HepG2 (cell line): ENCODE measurements around the gene SPATA33. TPM values are rescaled to one million over a fixed set of nuclear protein-coding genes. Genes with fewer than 3 reads are reported as not detected.

Experiments
- ASH2L ChIP-seq: fragments of 300-600, 200-600 bp; sonication (generic); IDR thresholded peaks from 2 replicates; pipeline ENCODE4 v1.7.0; 2017; ENCODE audit warnings: low read depth, mild to moderate bottlenecking, moderate library complexity, mixed read lengths, low read length; ENCODE audit not compliant: insufficient read length
- JARID2 ChIP-seq: sonication (generic); formaldehyde crosslinking; IDR thresholded peaks from 2 replicates; pipeline ENCODE4 v1.8.1; 2023; ENCODE audit warnings: missing genetic modification reagents, inconsistent platforms; ENCODE audit not compliant: insufficient replicate concordance
- JUND ChIP-seq: sonication (generic); formaldehyde crosslinking; IDR thresholded peaks from 2 replicates; pipeline ENCODE4 v1.8.0; 2022; ENCODE audit warnings: mild to moderate bottlenecking, missing genetic modification reagents
- KLF15 ChIP-seq: sonication (generic); formaldehyde crosslinking; IDR thresholded peaks from 2 replicates; pipeline ENCODE4 v1.8.1; 2023; ENCODE audit warnings: borderline replicate concordance, mild to moderate bottlenecking, inconsistent platforms, missing genetic modification reagents, mixed read lengths
- MAX ChIP-seq: IDR thresholded peaks from 2 replicates; pipeline ENCODE4 v1.6.1; 2012; ENCODE audit warnings: inconsistent platforms
- ZKSCAN1 ChIP-seq: fragments of 150-350 bp; IDR thresholded peaks from 2 replicates; pipeline ENCODE4 v1.6.1; 2014; ENCODE audit warnings: low read length
- ZKSCAN8 ChIP-seq: IDR thresholded peaks from 2 replicates; pipeline ENCODE4 v1.6.1; 2016; ENCODE audit warnings: borderline replicate concordance, missing genetic modification reagents, missing compliant biosample characterization
- ZNF251 ChIP-seq: sonication (generic); formaldehyde crosslinking; IDR thresholded peaks from 2 replicates; pipeline ENCODE4 v1.9.0; 2021; ENCODE audit warnings: mild to moderate bottlenecking, missing genetic modification reagents
- ZNF264 ChIP-seq: sonication (generic); formaldehyde crosslinking; IDR thresholded peaks from 2 replicates; pipeline ENCODE4 v1.4.0; 2020; ENCODE audit warnings: missing genetic modification reagents
- ZNF362 ChIP-seq: sonication (generic); formaldehyde crosslinking; IDR thresholded peaks from 2 replicates; pipeline ENCODE4 v1.4.0; 2020; ENCODE audit warnings: missing genetic modification reagents, mild to moderate bottlenecking, borderline replicate concordance
- ZNF740 ChIP-seq: sonication (generic); formaldehyde crosslinking; IDR thresholded peaks from 2 replicates; pipeline ENCODE4 v1.4.0; 2020; ENCODE audit warnings: missing genetic modification reagents
- ZNF776 ChIP-seq: sonication (generic); formaldehyde crosslinking; IDR thresholded peaks from 2 replicates; pipeline ENCODE4 v1.4.0; 2020; ENCODE audit warnings: mild to moderate bottlenecking, missing genetic modification reagents
- polyA plus RNA-seq, 8 experiments: library from polyadenylated mRNA; depleted of rRNA in 3 of 8; stranded (reverse) in 7 of 8; unstranded in 1 of 8; fragments of >200 nt; fragmentation: Illumina TruSeq in 4 of 8; extraction: Trizol in 4 of 8; gene quantifications; 2 replicates each; pipeline versions ENCODE4 v1.2.1 to v1.2.3, GENCODE V29; 2011 to 2016; ENCODE audit warnings: low read depth in 4 of 8, missing spikeins in 1 of 8, mixed read lengths in 1 of 8; ENCODE audit not compliant: insufficient read depth in 1 of 8
- total RNA-seq, 5 experiments: library from RNA; depleted of rRNA; stranded (reverse); fragments of >200 nt; fragmentation: Illumina TruSeq; extraction: Trizol; gene quantifications; 2 replicates each; pipeline ENCODE4 v1.2.3, GENCODE V29; 2016; ENCODE audit warnings: low read depth in 1 of 5
- TF ChIP-seq, protein P1 (sequence below): sonication (generic); formaldehyde crosslinking; IDR thresholded peaks from 2 replicates; pipeline ENCODE4 v1.5.0; 2020; ENCODE audit warnings: mild to moderate bottlenecking, missing genetic modification reagents
- TF ChIP-seq, protein P2 (sequence below): sonication (generic); formaldehyde crosslinking; IDR thresholded peaks from 2 replicates; pipeline ENCODE4 v1.5.0; 2020; ENCODE audit warnings: mild to moderate bottlenecking, missing genetic modification reagents, borderline replicate concordance

SPATA33 gene
- total and polyA plus RNA-seq, 2 of the 13 experiments (the other 11 are each of a cell fraction or from before 2014, with no cell fraction given), result 5.7 to 11.0 TPM

- TF ChIP-seq ZNF362 (CRISPR knock-in tag) (no peak), ZKSCAN8 (CRISPR knock-in tag) (no peak), ASH2L (peak; percentile 2), ZNF264 (CRISPR knock-in tag) (no peak), JUND (CRISPR knock-in tag) (no peak), ZNF740 (CRISPR knock-in tag) (no peak), ZNF251 (CRISPR knock-in tag) (0 out of 2 replicates have a peak, but pooled peaks have one; percentile 0), ZKSCAN1 (no peak), ZNF776 (no peak), MAX (peak; percentile 61; the same call in 1 of the 2 replicates), KLF15 (CRISPR knock-in tag) (no peak), JARID2 (CRISPR knock-in tag) (no peak)
- TF ChIP-seq, protein P1, sequence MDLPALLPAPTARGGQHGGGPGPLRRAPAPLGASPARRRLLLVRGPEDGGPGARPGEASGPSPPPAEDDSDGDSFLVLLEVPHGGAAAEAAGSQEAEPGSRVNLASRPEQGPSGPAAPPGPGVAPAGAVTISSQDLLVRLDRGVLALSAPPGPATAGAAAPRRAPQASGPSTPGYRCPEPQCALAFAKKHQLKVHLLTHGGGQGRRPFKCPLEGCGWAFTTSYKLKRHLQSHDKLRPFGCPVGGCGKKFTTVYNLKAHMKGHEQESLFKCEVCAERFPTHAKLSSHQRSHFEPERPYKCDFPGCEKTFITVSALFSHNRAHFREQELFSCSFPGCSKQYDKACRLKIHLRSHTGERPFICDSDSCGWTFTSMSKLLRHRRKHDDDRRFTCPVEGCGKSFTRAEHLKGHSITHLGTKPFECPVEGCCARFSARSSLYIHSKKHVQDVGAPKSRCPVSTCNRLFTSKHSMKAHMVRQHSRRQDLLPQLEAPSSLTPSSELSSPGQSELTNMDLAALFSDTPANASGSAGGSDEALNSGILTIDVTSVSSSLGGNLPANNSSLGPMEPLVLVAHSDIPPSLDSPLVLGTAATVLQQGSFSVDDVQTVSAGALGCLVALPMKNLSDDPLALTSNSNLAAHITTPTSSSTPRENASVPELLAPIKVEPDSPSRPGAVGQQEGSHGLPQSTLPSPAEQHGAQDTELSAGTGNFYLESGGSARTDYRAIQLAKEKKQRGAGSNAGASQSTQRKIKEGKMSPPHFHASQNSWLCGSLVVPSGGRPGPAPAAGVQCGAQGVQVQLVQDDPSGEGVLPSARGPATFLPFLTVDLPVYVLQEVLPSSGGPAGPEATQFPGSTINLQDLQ, result no peak
- TF ChIP-seq, protein P2, sequence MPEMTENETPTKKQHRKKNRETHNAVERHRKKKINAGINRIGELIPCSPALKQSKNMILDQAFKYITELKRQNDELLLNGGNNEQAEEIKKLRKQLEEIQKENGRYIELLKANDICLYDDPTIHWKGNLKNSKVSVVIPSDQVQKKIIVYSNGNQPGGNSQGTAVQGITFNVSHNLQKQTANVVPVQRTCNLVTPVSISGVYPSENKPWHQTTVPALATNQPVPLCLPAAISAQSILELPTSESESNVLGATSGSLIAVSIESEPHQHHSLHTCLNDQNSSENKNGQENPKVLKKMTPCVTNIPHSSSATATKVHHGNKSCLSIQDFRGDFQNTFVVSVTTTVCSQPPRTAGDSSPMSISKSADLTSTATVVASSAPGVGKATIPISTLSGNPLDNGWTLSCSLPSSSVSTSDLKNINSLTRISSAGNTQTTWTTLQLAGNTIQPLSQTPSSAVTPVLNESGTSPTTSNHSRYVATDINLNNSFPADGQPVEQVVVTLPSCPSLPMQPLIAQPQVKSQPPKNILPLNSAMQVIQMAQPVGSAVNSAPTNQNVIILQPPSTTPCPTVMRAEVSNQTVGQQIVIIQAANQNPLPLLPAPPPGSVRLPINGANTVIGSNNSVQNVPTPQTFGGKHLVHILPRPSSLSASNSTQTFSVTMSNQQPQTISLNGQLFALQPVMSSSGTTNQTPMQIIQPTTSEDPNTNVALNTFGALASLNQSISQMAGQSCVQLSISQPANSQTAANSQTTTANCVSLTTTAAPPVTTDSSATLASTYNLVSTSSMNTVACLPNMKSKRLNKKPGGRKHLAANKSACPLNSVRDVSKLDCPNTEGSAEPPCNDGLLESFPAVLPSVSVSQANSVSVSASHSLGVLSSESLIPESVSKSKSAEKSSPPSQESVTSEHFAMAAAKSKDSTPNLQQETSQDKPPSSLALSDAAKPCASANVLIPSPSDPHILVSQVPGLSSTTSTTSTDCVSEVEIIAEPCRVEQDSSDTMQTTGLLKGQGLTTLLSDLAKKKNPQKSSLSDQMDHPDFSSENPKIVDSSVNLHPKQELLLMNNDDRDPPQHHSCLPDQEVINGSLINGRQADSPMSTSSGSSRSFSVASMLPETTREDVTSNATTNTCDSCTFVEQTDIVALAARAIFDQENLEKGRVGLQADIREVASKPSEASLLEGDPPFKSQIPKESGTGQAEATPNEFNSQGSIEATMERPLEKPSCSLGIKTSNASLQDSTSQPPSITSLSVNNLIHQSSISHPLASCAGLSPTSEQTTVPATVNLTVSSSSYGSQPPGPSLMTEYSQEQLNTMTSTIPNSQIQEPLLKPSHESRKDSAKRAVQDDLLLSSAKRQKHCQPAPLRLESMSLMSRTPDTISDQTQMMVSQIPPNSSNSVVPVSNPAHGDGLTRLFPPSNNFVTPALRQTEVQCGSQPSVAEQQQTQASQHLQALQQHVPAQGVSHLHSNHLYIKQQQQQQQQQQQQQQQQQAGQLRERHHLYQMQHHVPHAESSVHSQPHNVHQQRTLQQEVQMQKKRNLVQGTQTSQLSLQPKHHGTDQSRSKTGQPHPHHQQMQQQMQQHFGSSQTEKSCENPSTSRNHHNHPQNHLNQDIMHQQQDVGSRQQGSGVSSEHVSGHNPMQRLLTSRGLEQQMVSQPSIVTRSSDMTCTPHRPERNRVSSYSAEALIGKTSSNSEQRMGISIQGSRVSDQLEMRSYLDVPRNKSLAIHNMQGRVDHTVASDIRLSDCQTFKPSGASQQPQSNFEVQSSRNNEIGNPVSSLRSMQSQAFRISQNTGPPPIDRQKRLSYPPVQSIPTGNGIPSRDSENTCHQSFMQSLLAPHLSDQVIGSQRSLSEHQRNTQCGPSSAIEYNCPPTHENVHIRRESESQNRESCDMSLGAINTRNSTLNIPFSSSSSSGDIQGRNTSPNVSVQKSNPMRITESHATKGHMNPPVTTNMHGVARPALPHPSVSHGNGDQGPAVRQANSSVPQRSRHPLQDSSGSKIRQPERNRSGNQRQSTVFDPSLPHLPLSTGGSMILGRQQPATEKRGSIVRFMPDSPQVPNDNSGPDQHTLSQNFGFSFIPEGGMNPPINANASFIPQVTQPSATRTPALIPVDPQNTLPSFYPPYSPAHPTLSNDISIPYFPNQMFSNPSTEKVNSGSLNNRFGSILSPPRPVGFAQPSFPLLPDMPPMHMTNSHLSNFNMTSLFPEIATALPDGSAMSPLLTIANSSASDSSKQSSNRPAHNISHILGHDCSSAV (CRISPR knock-in tag), result no peak; the same call in 1 of the 2 replicates
Measured at GRCh38 chr16:89693931-89694783, 36.5 kb downstream of the SPATA33 start (continued).
